NB4 (cell line): ENCODE data around the gene AGAP1.

Experiments used
- POLR2A ChIP-seq: IDR thresholded peaks from 2 replicates; pipeline ENCODE4 v1.6.1; 2011; ENCODE audit warnings: mild to moderate bottlenecking; ENCODE audit not compliant: insufficient read length; ENCODE audit errors: extremely low read depth
- TF ChIP-seq, protein P1 (sequence below): IDR thresholded peaks from one replicate; pipeline ENCODE4 v1.5.1; 2012; ENCODE audit warnings: low read depth, low read length

DNA sequence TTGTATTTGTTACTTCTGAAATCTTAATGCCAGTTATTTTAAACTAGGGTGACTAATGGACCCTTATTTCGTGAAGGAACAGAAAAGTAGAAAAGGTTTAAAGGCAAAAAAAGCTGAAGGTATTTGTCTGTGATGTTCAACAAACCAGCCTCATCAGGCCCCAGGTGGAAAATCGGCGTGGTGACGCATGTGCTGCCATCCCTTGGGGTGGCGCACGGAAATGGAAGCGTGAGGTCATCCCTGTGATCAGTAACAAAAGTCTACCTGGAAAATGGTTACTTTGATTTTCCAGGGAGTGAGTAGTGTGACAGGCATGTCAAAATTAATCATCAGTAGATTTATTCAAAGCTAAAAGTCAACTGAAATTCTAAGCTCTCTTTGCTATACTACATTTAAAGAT, 361.2 kb downstream of the AGAP1 start:
- TF ChIP-seq, protein P1, sequence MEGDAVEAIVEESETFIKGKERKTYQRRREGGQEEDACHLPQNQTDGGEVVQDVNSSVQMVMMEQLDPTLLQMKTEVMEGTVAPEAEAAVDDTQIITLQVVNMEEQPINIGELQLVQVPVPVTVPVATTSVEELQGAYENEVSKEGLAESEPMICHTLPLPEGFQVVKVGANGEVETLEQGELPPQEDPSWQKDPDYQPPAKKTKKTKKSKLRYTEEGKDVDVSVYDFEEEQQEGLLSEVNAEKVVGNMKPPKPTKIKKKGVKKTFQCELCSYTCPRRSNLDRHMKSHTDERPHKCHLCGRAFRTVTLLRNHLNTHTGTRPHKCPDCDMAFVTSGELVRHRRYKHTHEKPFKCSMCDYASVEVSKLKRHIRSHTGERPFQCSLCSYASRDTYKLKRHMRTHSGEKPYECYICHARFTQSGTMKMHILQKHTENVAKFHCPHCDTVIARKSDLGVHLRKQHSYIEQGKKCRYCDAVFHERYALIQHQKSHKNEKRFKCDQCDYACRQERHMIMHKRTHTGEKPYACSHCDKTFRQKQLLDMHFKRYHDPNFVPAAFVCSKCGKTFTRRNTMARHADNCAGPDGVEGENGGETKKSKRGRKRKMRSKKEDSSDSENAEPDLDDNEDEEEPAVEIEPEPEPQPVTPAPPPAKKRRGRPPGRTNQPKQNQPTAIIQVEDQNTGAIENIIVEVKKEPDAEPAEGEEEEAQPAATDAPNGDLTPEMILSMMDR, result no peak
- no peak for TF ChIP-seq POLR2A
